Body of pancreas (tissue), 4 donors: ENCODE measurements around the gene CORO1C. TPM values are rescaled to one million over a fixed set of nuclear protein-coding genes. Genes with fewer than 3 reads are reported as not detected.

Experiments used
- ATAC-seq: fragments of 150-250 bp; one replicate; pipeline ENCODE4 v1.9.1; 2016
- DNase-seq, 4 donors: peaks; one replicate each; pipeline ENCODE4 v3.0.0-alpha.2; 2019
- H3K27ac ChIP-seq, 4 donors: fragments of 200-600 bp; sonication (generic); 1 replicate in 3 of 4; 2 replicates in 1 of 4; pipeline versions ENCODE4 v1.5.1 to v1.6.1; 2016 to 2019; ENCODE audit warnings: mild to moderate bottlenecking in 1 of 4, mixed read lengths in 1 of 4, moderate library complexity in 1 of 4
- H3K27me3 ChIP-seq, 2 donors: fragments of 200-600 bp; sonication (generic); one replicate each; pipeline ENCODE4 v1.6.0; 2016; ENCODE audit warnings: mild to moderate bottlenecking in 1 of 2
- H3K36me3 ChIP-seq, 2 donors: fragments of 200-600 bp; sonication (generic); replicated peaks in 1 of 2; 2 replicates each; pipeline ENCODE4 v1.5.1; 2016; ENCODE audit warnings: low read depth in 2 of 2; ENCODE audit not compliant: insufficient read depth in 1 of 2
- H3K4me1 ChIP-seq: fragments of 200-600 bp; sonication (generic); one replicate; pipeline ENCODE4 v1.6.0; 2016
- H3K4me3 ChIP-seq, 2 donors: fragments of 200-600 bp; sonication (generic); 1 replicate in 1 of 2; 2 replicates in 1 of 2; pipeline ENCODE4 v1.5.1; 2016 to 2019
- H3K9me3 ChIP-seq, 3 donors: fragments of 200-600 bp; sonication (generic); 1 replicate in 2 of 3; 2 replicates in 1 of 3; pipeline ENCODE4 v1.5.1; 2016
- POLR2A ChIP-seq, 3 donors: fragments of 450-650 bp; IDR thresholded peaks; one replicate each; pipeline ENCODE4 v1.6.1; 2016; ENCODE audit warnings: antibody characterized with exemption in 3 of 3, mild to moderate bottlenecking in 2 of 3
- WGBS, 2 donors: methylation state at CpG; one replicate each; pipeline ENCODE4 v1.1.5; 2017; 5-methylcytosine and 5-hydroxymethylcytosine counted together
- intact Hi-C: fragments of 100-400 bp; cut with DNase I; formaldehyde crosslinking; loops from one replicate; pipeline ENCODE4 v1.15.1; 2023
- total RNA-seq, 2 donors: library from RNA; depleted of rRNA; stranded (reverse); fragments of >200 nt; gene quantifications; one replicate each; pipeline ENCODE4 v1.1.0, GENCODE V29; 2016
- TF ChIP-seq, protein P1 (sequence below), 7 experiments: fragments of 450-650 bp in 4 of 7; fragments of 200-600 bp in 3 of 7; sonication (generic) in 3 of 7; IDR thresholded peaks; one replicate each; pipeline ENCODE4 v1.5.1; 2016 to 2019; ENCODE audit warnings: antibody characterized with exemption in 7 of 7

The CORO1C gene
- total RNA-seq, 2 donors from 2014 or later = 26.7 to 27.4 TPM

DNA sequence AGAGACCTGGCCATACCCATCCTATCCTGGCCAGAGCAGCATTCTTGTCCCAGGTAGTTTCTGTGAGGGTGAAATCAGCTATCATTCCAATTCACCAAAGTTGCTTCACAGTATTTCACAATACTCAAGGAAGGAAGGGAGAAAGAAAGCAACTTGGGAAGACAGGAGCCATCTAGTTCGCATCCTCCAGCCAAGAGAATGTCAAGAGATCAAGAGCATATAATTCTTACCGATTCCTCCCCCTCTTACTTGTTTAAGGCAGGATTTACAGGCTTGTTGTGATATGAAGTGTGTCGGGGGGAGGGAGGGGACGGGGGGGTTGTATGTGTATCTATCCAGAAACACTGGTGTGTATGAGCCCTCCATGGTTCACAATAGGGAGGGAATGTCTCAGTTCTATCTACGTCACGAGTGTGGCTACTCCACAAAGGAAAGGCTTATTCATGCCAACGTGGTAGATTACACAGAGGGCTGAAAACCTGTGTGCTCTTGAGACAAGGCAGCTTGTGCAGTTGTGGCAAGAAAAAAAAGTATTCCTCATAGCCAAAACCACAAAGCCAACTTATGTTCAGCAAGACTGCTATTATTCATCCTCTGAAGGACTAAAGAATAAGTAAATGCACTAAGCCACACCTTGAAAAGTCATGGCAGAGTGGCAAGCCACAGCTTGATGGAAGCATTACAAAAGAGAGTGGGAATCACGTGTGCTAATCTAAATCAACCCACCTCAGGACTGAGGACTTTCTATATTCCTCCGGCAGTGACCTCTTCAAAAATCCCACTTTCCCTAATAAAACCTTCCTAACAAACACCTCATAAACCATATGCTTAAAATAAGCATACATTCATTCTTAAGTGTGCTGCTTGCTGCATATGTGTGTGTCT is 35.0 kb downstream of the CORO1C start:
- no peak for TF ChIP-seq POLR2A (IDR thresholded peaks at IDR 0.05)
- TF ChIP-seq, protein P1, sequence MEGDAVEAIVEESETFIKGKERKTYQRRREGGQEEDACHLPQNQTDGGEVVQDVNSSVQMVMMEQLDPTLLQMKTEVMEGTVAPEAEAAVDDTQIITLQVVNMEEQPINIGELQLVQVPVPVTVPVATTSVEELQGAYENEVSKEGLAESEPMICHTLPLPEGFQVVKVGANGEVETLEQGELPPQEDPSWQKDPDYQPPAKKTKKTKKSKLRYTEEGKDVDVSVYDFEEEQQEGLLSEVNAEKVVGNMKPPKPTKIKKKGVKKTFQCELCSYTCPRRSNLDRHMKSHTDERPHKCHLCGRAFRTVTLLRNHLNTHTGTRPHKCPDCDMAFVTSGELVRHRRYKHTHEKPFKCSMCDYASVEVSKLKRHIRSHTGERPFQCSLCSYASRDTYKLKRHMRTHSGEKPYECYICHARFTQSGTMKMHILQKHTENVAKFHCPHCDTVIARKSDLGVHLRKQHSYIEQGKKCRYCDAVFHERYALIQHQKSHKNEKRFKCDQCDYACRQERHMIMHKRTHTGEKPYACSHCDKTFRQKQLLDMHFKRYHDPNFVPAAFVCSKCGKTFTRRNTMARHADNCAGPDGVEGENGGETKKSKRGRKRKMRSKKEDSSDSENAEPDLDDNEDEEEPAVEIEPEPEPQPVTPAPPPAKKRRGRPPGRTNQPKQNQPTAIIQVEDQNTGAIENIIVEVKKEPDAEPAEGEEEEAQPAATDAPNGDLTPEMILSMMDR (IDR thresholded peaks at IDR 0.05) = no peak
- Histone ChIP-seq H3K36me3 (no peaks in the 10 kb centered on the region), H3K4me1 (peaks cover 11% of the 10 kb centered on the region), H3K9me3 (no peaks in the 10 kb centered on the region), H3K27me3 (no peaks in the 10 kb centered on the region), H3K27ac (no peak overlapping the region), H3K4me3 (no peak overlapping the region)
- no peak for DNase-seq
- WGBS, 2 donors = 69 to 78% methylated on average over 9 of the region's 9 CpGs
- no peak for ATAC-seq
- intact Hi-C loops = no loop called here

DNA sequence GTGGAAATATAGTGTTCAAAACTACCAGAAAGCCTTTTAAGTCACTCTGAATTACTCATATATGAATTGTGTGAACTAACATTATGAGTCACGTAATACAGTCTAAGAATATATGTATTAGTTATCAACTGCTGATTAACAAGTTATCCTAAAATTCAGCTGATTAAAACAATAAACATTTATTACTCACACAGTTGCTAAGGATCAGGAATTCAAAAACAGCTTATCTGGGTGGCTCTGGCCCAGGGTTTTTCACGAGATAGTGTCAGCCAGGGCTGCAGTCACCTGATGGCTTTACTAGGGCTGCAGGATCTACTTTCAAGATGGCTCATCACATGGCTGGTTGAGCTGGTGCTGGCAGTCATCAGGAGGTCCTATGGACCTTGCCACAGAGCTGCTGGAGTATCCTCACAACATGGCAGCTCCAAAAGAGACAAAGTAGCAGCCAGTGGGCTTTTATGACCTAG is 36.5 kb downstream of the CORO1C start:
- Histone ChIP-seq H3K4me1 (peaks cover 24% of the 10 kb centered on the region), H3K9me3 (no peaks in the 10 kb centered on the region), H3K36me3 (no peaks in the 10 kb centered on the region), H3K4me3 (no peak overlapping the region), H3K27ac (no peak overlapping the region), H3K27me3 (no peaks in the 10 kb centered on the region)
- ATAC-seq (no peak), DNase-seq (no peak)
- intact Hi-C loops = no loop called here
- WGBS, 2 donors = 55 to 73% methylated on average over 2 of the region's 2 CpGs
- TF ChIP-seq, protein P1 (IDR thresholded peaks at IDR 0.05) = no peak
- no peak for TF ChIP-seq POLR2A (IDR thresholded peaks at IDR 0.05)

DNA sequence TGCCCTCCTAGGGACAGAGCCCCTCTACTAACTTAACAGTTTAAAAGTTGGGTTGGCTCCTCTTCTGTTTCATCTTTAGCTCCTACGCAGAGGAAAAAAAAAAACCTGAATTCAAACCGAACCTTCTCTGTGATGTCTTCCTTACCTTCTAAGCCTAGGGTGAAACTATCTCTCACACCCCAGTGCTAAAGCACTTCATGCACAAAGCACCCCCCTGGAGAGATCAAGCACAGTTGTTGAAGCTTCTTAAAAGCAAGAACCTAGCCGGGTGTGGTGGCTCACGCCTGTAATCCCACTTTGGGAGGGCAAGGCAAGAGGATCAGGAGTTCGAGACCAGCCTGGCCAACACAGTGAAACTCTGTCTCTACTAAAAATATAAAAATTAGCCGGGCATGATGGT is 37.6 kb downstream of the CORO1C start:
- intact Hi-C loops = no loop called here
- ATAC-seq (no peak), DNase-seq (no peak)
- no peaks in the 10 kb centered on the region for H3K27me3 ChIP-seq
- 95 to 96% methylated on average over 6 of the region's 6 CpGs for WGBS, 2 donors
- TF ChIP-seq, protein P1 (IDR thresholded peaks at IDR 0.05) = no peak
- TF ChIP-seq POLR2A (IDR thresholded peaks at IDR 0.05) = no peak
- no peak overlapping the region for H3K4me3 ChIP-seq
- H3K9me3 ChIP-seq = no peaks in the 10 kb centered on the region
- no peaks in the 10 kb centered on the region for H3K36me3 ChIP-seq
- peaks cover 35% of the 10 kb centered on the region for H3K4me1 ChIP-seq
- no peak overlapping the region for H3K27ac ChIP-seq

DNA sequence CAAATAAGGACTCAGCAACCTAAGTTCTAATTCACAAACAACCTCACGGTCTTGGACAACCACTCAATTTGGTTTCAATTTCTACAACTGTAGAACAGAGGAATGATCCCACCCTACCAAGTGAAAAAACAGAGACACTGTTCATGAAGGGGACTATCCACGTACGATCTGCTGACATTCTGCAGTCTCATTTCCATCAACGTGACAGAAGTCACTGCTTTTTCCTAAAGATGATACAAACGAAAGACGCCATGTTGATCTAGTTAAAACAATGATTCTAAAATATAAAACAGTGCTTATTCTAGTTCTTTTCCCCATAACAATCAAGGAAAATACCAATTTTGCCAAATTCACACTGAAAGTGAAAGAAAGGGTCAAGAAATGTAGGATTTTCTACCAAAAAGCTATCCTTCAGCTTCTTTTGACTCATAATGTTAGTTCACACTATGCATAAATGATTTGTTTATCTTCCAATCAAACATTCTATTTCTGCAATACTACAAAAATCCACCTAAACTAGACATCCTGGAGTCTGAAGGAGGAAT is 38.1 kb downstream of the CORO1C start:
- Histone ChIP-seq H3K4me1 (peaks cover 35% of the 10 kb centered on the region), H3K27ac (no peak overlapping the region), H3K27me3 (no peaks in the 10 kb centered on the region), H3K36me3 (no peaks in the 10 kb centered on the region), H3K9me3 (no peaks in the 10 kb centered on the region), H3K4me3 (no peak overlapping the region)
- ATAC-seq = no peak
- 91 to 92% methylated on average over 6 of the region's 6 CpGs for WGBS, 2 donors
- TF ChIP-seq POLR2A (IDR thresholded peaks at IDR 0.05) = no peak
- TF ChIP-seq, protein P1 (IDR thresholded peaks at IDR 0.05) = no peak
- intact Hi-C loops = no loop called here
- DNase-seq = no peak
